ENCODE results near the gene ZDHHC18. TPM values are rescaled to one million over a fixed set of nuclear protein-coding genes. Genes with fewer than 3 reads are reported as not detected.

The ZDHHC18 gene
- total and polyA plus RNA-seq, 7 donors = 7.5 to 19.4 (median 12.3) TPM

DNA sequence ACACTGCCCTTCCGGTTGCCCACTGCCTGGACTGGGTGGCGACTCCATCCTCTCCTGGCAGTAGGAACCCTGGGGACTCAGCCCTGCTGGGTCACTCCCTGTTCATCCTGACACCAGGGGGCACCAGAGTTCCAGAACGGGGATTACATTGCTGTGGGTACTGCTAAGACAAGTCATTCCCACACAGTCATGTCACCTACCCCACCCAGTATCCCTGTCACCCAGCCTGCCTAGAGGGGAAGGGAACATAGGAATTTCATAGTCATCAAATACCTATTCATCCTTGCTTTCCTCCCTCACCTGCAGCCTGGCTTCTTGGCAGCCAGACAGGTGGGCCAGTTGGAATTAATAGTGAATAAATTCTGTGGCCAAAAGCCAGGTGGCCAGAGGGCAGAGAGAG lies 26.7 kb downstream of the ZDHHC18 start:
- peaks cover 0 to 27% (median 19%) of the 10 kb centered on the region in 4 donors for H3K4me1 ChIP-seq
- peak; percentile 90 for DNase-seq
- no peak overlapping the region for H3K27ac ChIP-seq
- H3K4me3 ChIP-seq = no peak overlapping the region
- TF ChIP-seq POLR2A (IDR thresholded peaks at IDR 0.05) = no peak
- TF ChIP-seq CTCF (IDR thresholded peaks at IDR 0.05) = peak; percentile 66 to 86 (median 78)
- WGBS, 2 donors = 9 to 33% methylated on average over 3 of the region's 3 CpGs
- no peaks in the 10 kb centered on the region for H3K9me3 ChIP-seq
- H3K27me3 ChIP-seq = no peaks in the 10 kb centered on the region
- H3K36me3 ChIP-seq = peaks cover 17 to 62% (median 42%) of the 10 kb centered on the region in 4 donors
- intact Hi-C loops (cut with DNase I) = loop anchor here (1.0 kb wide), 1 partner anchor 25 kb away; no protein-coding TSS in a partner anchor

DNA sequence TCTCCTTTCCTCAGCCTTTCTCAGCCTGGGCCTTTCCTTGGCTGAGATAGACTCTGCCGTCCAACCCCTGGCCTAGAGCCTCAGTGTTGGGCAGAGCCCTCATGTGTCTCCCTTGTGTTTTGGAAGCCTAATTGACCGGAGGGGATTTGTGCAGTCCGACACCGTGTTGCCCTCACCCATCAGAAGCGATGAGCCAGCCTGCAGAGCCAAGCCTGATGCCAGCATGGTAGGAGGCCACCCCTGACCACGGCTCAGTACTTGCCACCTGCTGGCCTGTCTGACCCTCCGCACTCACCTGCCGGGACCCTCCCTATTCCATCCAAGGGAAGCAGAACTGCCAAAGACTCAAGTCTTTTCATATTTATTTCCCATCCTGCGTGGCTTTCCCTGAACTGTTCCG lies 27.1 kb downstream of the ZDHHC18 start:
- peaks cover 17 to 62% (median 42%) of the 10 kb centered on the region in 4 donors for H3K36me3 ChIP-seq
- no peaks in the 10 kb centered on the region for H3K9me3 ChIP-seq
- intact Hi-C loops (cut with DNase I) = loop anchor here (1.0 kb wide), 1 partner anchor 25 kb away; no protein-coding TSS in a partner anchor
- WGBS, 2 donors = 97 to 98% methylated on average over 10 of the region's 10 CpGs
- no peak overlapping the region for H3K27ac ChIP-seq
- TF ChIP-seq CTCF (IDR thresholded peaks at IDR 0.05) (no peak), POLR2A (IDR thresholded peaks at IDR 0.05) (no peak), EP300 (IDR thresholded peaks at IDR 0.05) (no peak), POLR2AphosphoS5 (IDR thresholded peaks at IDR 0.05) (no peak)
- H3K4me3 ChIP-seq = no peak overlapping the region
- H3K27me3 ChIP-seq = no peaks in the 10 kb centered on the region
- H3K4me1 ChIP-seq = peaks cover 0 to 23% (median 17%) of the 10 kb centered on the region in 4 donors
- DNase-seq = peak; percentile 48

- DNase-seq = peak; percentile 36
- 31 to 69% methylated on average over 5 of the region's 5 CpGs for WGBS, 2 donors
- Histone ChIP-seq H3K4me3 (no peak overlapping the region), H3K27me3 (no peaks in the 10 kb centered on the region), H3K4me1 (peaks cover 0 to 10% (median 7%) of the 10 kb centered on the region in 4 donors), H3K36me3 (peaks cover 17 to 61% (median 42%) of the 10 kb centered on the region in 4 donors), H3K27ac (no peak overlapping the region), H3K9me3 (no peaks in the 10 kb centered on the region)
- TF ChIP-seq POLR2A (IDR thresholded peaks at IDR 0.05) = no peak
- no peak for TF ChIP-seq EP300 (IDR thresholded peaks at IDR 0.05)
- TF ChIP-seq POLR2AphosphoS5 (IDR thresholded peaks at IDR 0.05) = no peak
- TF ChIP-seq CTCF (IDR thresholded peaks at IDR 0.05) = no peak
- intact Hi-C loops (cut with DNase I) = no loop called here
Observed at GRCh38 chr1:26854906-26855305, 28.4 kb downstream of the ZDHHC18 start.

GRCh38 chr1:26855636-26856035 lies 29.1 kb downstream of the ZDHHC18 start:
- WGBS, 2 donors = 72 to 79% methylated on average over 4 of the region's 4 CpGs
- peaks cover 0 to 9% (median 6%) of the 10 kb centered on the region in 4 donors for H3K4me1 ChIP-seq
- no peaks in the 10 kb centered on the region for H3K27me3 ChIP-seq

More at GRCh38 chr1:26855636-26856035, 29.1 kb downstream of the ZDHHC18 start:
- Histone ChIP-seq H3K4me3 (no peak overlapping the region), H3K27ac (no peak overlapping the region), H3K9me3 (no peaks in the 10 kb centered on the region), H3K36me3 (peaks cover 13 to 54% (median 36%) of the 10 kb centered on the region in 4 donors)
- DNase-seq = peak; percentile 40
- TF ChIP-seq POLR2AphosphoS5 (IDR thresholded peaks at IDR 0.05) (no peak), CTCF (IDR thresholded peaks at IDR 0.05) (no peak), POLR2A (IDR thresholded peaks at IDR 0.05) (no peak), EP300 (IDR thresholded peaks at IDR 0.05) (no peak)
- intact Hi-C loops (cut with DNase I) = no loop called here
